ENCODE data around the gene USP10. TPM values are rescaled to one million over a fixed set of nuclear protein-coding genes. Genes with fewer than 3 reads are reported as not detected.

USP10 gene
- total and polyA plus RNA-seq, 2 donors from 2014 or later, result 36.8 to 79.5 TPM

- Histone ChIP-seq H3K4me1 (ENCODE audit: control insufficient read depth in 2 of 3, insufficient read depth in 2 of 3, low read depth in 1 of 3, low read length in 3 of 3) (peaks cover 0 to 4% (median 0%) of the 10 kb centered on the region in 3 donors), H3K9ac (ENCODE audit: low read length in 3 of 3) (no peak overlapping the region), H3K4me3 (ENCODE audit: low read length in 3 of 3) (no peak overlapping the region), H3K9me3 (ENCODE audit: control insufficient read depth in 2 of 3, insufficient read depth in 1 of 3, low read length in 3 of 3) (no peaks in the 10 kb centered on the region), H3K27me3 (ENCODE audit: control insufficient read depth, insufficient read depth, low read length) (no peaks in the 10 kb centered on the region), H3K27ac (ENCODE audit: low read depth in 2 of 2, low read length in 2 of 2) (no peak overlapping the region), H3K36me3 (ENCODE audit: control insufficient read depth in 2 of 3, insufficient read depth in 3 of 3, low read length in 3 of 3) (peaks cover 0 to 3% (median 2%) of the 10 kb centered on the region in 3 donors)
- DNase-seq (no peak), FAIRE-seq (no peak)
- intact Hi-C loops (cut with DNase I), result loop anchor here (5.0 kb wide), 2 partner anchors 202 to 222 kb away; no protein-coding TSS in a partner anchor
- no peak for TF ChIP-seq CTCF (IDR thresholded peaks at IDR 0.05; ENCODE audit: borderline replicate concordance, extremely low read depth, insufficient read depth)
These were observed 50.0 kb downstream of the USP10 start for GRCh38 chr16:84749815-84750214.

- Histone ChIP-seq H3K4me3 (ENCODE audit: low read length in 3 of 3) (no peak overlapping the region), H3K9me3 (ENCODE audit: control insufficient read depth in 2 of 3, insufficient read depth in 1 of 3, low read length in 3 of 3) (no peaks in the 10 kb centered on the region), H3K4me1 (ENCODE audit: control insufficient read depth in 2 of 3, insufficient read depth in 2 of 3, low read depth in 1 of 3, low read length in 3 of 3) (peaks cover 0 to 8% (median 0%) of the 10 kb centered on the region in 3 donors), H3K27ac (ENCODE audit: low read depth in 2 of 2, low read length in 2 of 2) (no peak overlapping the region), H3K36me3 (ENCODE audit: control insufficient read depth in 2 of 3, insufficient read depth in 3 of 3, low read length in 3 of 3) (peaks cover 0 to 2% (median 1%) of the 10 kb centered on the region in 3 donors), H3K27me3 (ENCODE audit: control insufficient read depth, insufficient read depth, low read length) (no peaks in the 10 kb centered on the region), H3K9ac (ENCODE audit: low read length in 3 of 3) (no peak overlapping the region)
- no peak for TF ChIP-seq CTCF (IDR thresholded peaks at IDR 0.05; ENCODE audit: borderline replicate concordance, extremely low read depth, insufficient read depth)
- DNase-seq (no peak), FAIRE-seq (no peak)
- intact Hi-C loops (cut with DNase I), result loop anchor here (5.0 kb wide), 2 partner anchors 202 to 222 kb away; no protein-coding TSS in a partner anchor
These were observed 50.8 kb downstream of the USP10 start for GRCh38 chr16:84750575-84750974.

- Histone ChIP-seq H3K4me3 (ENCODE audit: low read length in 3 of 3) (no peak overlapping the region), H3K27ac (ENCODE audit: low read depth in 2 of 2, low read length in 2 of 2) (no peak overlapping the region), H3K9me3 (ENCODE audit: control insufficient read depth in 2 of 3, insufficient read depth in 1 of 3, low read length in 3 of 3) (no peaks in the 10 kb centered on the region), H3K27me3 (ENCODE audit: control insufficient read depth, insufficient read depth, low read length) (no peaks in the 10 kb centered on the region), H3K9ac (ENCODE audit: low read length in 3 of 3) (no peak overlapping the region), H3K4me1 (ENCODE audit: control insufficient read depth in 2 of 3, insufficient read depth in 2 of 3, low read depth in 1 of 3, low read length in 3 of 3) (peaks cover 0 to 8% (median 0%) of the 10 kb centered on the region in 3 donors), H3K36me3 (ENCODE audit: control insufficient read depth in 2 of 3, insufficient read depth in 3 of 3, low read length in 3 of 3) (peaks cover 0 to 2% (median 0%) of the 10 kb centered on the region in 3 donors)
- TF ChIP-seq CTCF (IDR thresholded peaks at IDR 0.05; ENCODE audit: borderline replicate concordance, extremely low read depth, insufficient read depth), result no peak
- DNase-seq (no peak), FAIRE-seq (no peak)
- intact Hi-C loops (cut with DNase I), result loop anchor here (5.0 kb wide), 2 partner anchors 201 to 221 kb away; no protein-coding TSS in a partner anchor
These were observed 51.4 kb downstream of the USP10 start for GRCh38 chr16:84751241-84751640.

- H3K27ac ChIP-seq (ENCODE audit: low read depth in 2 of 2, low read length in 2 of 2), result no peak overlapping the region
- peaks cover 0 to 8% (median 0%) of the 10 kb centered on the region in 3 donors for H3K4me1 ChIP-seq (ENCODE audit: control insufficient read depth in 2 of 3, insufficient read depth in 2 of 3, low read depth in 1 of 3, low read length in 3 of 3)
- FAIRE-seq, result no peak
These were observed 52.1 kb downstream of the USP10 start for GRCh38 chr16:84751947-84752346.

More at GRCh38 chr16:84751947-84752346, 52.1 kb downstream of the USP10 start:
- H3K27me3 ChIP-seq (ENCODE audit: control insufficient read depth, insufficient read depth, low read length), result no peaks in the 10 kb centered on the region
- H3K9ac ChIP-seq (ENCODE audit: low read length in 3 of 3), result no peak overlapping the region
- intact Hi-C loops (cut with DNase I), result loop anchor here (5.0 kb wide), 2 partner anchors 200 to 220 kb away; no protein-coding TSS in a partner anchor
- H3K4me3 ChIP-seq (ENCODE audit: low read length in 3 of 3), result no peak overlapping the region
- H3K36me3 ChIP-seq (ENCODE audit: control insufficient read depth in 2 of 3, insufficient read depth in 3 of 3, low read length in 3 of 3), result peaks cover 0 to 2% (median 0%) of the 10 kb centered on the region in 3 donors
- DNase-seq, result no peak
- TF ChIP-seq CTCF (IDR thresholded peaks at IDR 0.05; ENCODE audit: borderline replicate concordance, extremely low read depth, insufficient read depth), result no peak
- H3K9me3 ChIP-seq (ENCODE audit: control insufficient read depth in 2 of 3, insufficient read depth in 1 of 3, low read length in 3 of 3), result no peaks in the 10 kb centered on the region
